Measurements from ENCODE around the gene ANTXRL. TPM values are rescaled to one million over a fixed set of nuclear protein-coding genes. Genes with fewer than 3 reads are reported as not detected.

ANTXRL gene
- total RNA-seq, 1 experiment from 2014 or later, result not detected

DNA sequence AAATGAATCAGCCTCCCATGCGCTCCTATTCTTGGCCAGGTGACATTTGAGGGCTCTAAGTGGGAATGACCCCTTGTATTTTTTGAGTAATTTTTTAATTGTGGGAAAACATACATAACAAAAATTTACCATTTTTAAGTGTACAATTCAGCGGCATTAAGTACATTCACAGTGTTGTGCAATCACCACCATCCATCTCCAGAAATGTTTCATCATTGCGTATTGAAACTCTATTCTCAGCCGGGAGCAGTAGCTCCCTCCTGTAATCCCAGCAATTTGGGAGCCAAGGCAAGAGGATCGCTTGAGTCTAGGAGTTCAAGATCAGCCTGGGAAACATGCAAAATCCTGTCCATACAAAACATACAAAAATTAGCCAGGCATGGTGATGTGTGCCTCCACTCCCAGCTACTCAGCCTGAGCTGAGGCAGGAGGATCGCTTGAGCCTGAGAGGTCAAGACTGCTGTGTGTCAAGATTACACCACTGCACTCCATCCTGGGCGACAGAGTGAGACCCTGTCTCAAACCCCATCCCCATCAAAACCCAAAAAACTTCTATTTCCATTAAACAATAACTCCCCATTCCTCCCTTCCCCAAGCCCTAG is 2.5 kb downstream of the ANTXRL start:
- peaks cover 9% of the 10 kb centered on the region for H3K36me3 Mint-ChIP-seq (ENCODE audit: insufficient read depth, unreplicated experiment)
- no peak overlapping the region for H3K27ac Mint-ChIP-seq (ENCODE audit: unreplicated experiment)
- peaks cover 29% of the 10 kb centered on the region for H3K4me1 Mint-ChIP-seq (ENCODE audit: low read depth, unreplicated experiment)
- no TSS peak for BruUV-seq (replicated peaks)
- H3K4me3 Mint-ChIP-seq (ENCODE audit: low read depth, unreplicated experiment), result no peak overlapping the region
- intact Hi-C loops (cut with micrococcal nuclease; ENCODE audit: unreplicated experiment), result no loop called here
- CTCF ChIA-PET, result interaction anchor here (1.2 kb wide), 1 partner anchor 10 kb away, joined by 4 read pairs; no protein-coding TSS in a partner anchor
- H3K9me3 Mint-ChIP-seq (ENCODE audit: low read depth, unreplicated experiment), result no peaks in the 10 kb centered on the region
- no peak for DNase-seq
- TF ChIP-seq, protein P1, sequence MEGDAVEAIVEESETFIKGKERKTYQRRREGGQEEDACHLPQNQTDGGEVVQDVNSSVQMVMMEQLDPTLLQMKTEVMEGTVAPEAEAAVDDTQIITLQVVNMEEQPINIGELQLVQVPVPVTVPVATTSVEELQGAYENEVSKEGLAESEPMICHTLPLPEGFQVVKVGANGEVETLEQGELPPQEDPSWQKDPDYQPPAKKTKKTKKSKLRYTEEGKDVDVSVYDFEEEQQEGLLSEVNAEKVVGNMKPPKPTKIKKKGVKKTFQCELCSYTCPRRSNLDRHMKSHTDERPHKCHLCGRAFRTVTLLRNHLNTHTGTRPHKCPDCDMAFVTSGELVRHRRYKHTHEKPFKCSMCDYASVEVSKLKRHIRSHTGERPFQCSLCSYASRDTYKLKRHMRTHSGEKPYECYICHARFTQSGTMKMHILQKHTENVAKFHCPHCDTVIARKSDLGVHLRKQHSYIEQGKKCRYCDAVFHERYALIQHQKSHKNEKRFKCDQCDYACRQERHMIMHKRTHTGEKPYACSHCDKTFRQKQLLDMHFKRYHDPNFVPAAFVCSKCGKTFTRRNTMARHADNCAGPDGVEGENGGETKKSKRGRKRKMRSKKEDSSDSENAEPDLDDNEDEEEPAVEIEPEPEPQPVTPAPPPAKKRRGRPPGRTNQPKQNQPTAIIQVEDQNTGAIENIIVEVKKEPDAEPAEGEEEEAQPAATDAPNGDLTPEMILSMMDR (IDR thresholded peaks at IDR 0.05; ENCODE audit: unreplicated experiment), result no peak
- H3K27me3 Mint-ChIP-seq (ENCODE audit: unreplicated experiment), result peaks cover 16% of the 10 kb centered on the region

DNA sequence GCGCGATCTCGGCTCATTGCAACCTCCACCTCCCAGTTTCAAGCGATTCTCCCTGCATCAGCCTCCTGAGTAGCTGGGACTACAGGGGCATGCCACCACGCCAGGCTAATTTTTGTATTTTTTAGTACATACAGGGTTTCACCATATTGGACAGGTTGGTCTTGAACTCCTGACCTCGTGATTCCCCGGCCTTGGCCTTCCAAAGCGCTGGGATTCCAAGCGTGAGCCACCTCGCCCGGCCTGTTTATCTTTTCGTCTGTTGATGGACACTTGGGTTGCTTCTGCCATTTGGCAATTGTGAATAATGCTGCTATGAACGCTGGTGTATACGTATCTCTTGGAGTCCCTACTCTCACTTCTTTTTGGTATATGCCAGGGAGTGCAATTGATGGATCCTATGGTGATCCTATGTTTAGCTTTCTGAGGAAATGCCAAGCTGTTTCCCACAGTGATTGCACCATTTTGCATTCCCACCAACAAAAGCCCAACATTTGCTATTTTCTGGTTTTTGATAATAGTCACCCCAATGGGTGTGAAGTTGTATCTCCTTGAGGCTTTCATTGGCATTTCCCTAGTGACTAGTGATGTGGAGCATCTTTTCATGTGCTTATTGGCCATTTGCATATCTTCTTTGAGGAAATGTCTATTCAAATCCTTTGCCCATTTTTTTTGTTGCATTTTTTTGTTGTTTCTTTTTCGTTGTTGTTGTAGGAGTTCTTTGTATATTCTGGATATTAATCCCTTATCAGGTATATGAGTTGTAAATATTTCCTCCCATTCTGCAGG is 3.5 kb downstream of the ANTXRL start:
- H3K9me3 Mint-ChIP-seq (ENCODE audit: low read depth, unreplicated experiment), result no peaks in the 10 kb centered on the region
- no TSS peak for BruUV-seq (replicated peaks)
- peaks cover 22% of the 10 kb centered on the region for H3K4me1 Mint-ChIP-seq (ENCODE audit: low read depth, unreplicated experiment)

DNA sequence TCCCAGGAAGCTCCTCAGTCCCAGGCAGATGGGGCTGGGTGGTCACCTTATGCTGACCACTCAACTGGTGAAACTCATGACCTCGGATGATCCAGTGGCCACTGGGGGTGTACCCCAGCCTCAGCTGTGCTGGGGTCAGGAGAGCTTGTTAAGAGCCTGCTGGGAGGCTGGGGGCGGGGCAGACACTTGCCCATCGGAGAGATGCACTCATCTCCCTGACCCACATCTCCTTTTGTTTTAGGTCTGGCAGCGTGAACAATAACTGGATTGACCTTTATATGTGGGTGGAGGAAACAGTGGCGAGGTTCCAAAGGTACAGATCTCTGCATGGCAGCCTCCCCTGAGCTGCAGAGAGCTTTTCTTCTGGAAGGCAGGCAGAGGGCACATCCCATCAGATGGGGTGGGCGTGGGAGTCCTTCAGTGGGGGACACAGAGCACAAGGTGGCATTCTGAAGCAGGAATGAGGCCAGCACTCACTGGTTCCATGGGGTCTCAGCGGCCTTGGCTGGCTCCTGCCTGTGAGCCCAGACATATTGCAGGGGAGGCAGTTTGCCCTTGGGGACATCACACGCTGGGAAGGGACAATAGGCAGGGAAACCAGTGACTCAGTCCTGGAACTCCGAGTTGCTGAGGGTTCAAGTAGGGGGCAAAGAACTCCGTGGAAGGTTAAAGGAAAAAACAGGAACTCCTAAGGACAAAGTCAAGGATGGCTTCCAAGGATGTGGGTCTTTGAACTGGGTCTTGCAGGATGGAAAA is 5.2 kb downstream of the ANTXRL start:
- TF ChIP-seq, protein P1 (IDR thresholded peaks at IDR 0.05; ENCODE audit: unreplicated experiment), result no peak
- Mint-ChIP-seq H3K9me3 (ENCODE audit: low read depth, unreplicated experiment) (no peaks in the 10 kb centered on the region), H3K36me3 (ENCODE audit: insufficient read depth, unreplicated experiment) (no peaks in the 10 kb centered on the region), H3K4me1 (ENCODE audit: low read depth, unreplicated experiment) (peaks cover 19% of the 10 kb centered on the region), H3K27ac (ENCODE audit: unreplicated experiment) (no peak overlapping the region), H3K27me3 (ENCODE audit: unreplicated experiment) (peaks cover 11% of the 10 kb centered on the region), H3K4me3 (ENCODE audit: low read depth, unreplicated experiment) (no peak overlapping the region)
- BruUV-seq (replicated peaks), result no TSS peak
- intact Hi-C loops (cut with micrococcal nuclease; ENCODE audit: unreplicated experiment), result no loop called here
- CTCF ChIA-PET, result interaction anchor here (0.8 kb wide), 1 partner anchor 66 kb away, joined by 4 read pairs; no protein-coding TSS in a partner anchor
- DNase-seq, result no peak

More for the DNA sequence above, 3.5 kb downstream of the ANTXRL start:
- intact Hi-C loops (cut with micrococcal nuclease; ENCODE audit: unreplicated experiment), result no loop called here
- no peak for DNase-seq
- Mint-ChIP-seq H3K36me3 (ENCODE audit: insufficient read depth, unreplicated experiment) (peaks cover under 1% of the 10 kb centered on the region), H3K27me3 (ENCODE audit: unreplicated experiment) (peaks cover 11% of the 10 kb centered on the region), H3K27ac (ENCODE audit: unreplicated experiment) (no peak overlapping the region), H3K4me3 (ENCODE audit: low read depth, unreplicated experiment) (no peak overlapping the region)
- CTCF ChIA-PET, result no interaction called here
- TF ChIP-seq, protein P1 (IDR thresholded peaks at IDR 0.05; ENCODE audit: unreplicated experiment), result no peak

DNA sequence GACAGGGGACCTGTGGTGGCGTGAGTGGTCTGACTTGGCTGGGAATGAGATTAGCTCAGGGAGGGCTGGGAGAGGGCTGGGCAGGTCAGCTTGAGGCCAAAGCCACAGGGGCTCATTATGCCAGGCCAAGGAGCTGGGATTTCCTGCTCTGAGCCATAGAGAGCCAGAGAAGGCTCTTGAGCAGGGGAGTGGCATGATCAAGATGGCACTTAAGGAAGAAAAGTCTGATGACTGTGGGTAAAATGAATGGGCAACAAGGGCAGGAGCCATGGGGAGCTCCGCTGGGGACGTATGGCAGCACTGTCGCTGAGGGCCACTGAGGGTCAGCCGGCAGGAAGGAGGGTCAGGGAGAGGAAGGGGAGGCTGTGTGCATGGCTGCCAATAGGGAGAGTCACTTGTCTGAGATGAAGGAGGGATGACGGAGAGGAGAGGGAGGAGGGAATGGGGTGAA is 5.8 kb downstream of the ANTXRL start:
- BruUV-seq (replicated peaks), result no TSS peak
- TF ChIP-seq, protein P1 (IDR thresholded peaks at IDR 0.05; ENCODE audit: unreplicated experiment), result no peak
- intact Hi-C loops (cut with micrococcal nuclease; ENCODE audit: unreplicated experiment), result no loop called here
- CTCF ChIA-PET, result no interaction called here
- Mint-ChIP-seq H3K27me3 (ENCODE audit: unreplicated experiment) (peaks cover 13% of the 10 kb centered on the region), H3K27ac (ENCODE audit: unreplicated experiment) (no peak overlapping the region), H3K4me3 (ENCODE audit: low read depth, unreplicated experiment) (no peak overlapping the region), H3K4me1 (ENCODE audit: low read depth, unreplicated experiment) (peaks cover 19% of the 10 kb centered on the region), H3K9me3 (ENCODE audit: low read depth, unreplicated experiment) (no peaks in the 10 kb centered on the region), H3K36me3 (ENCODE audit: insufficient read depth, unreplicated experiment) (no peaks in the 10 kb centered on the region)
- no peak for DNase-seq
